Stimulated activated CD8-positive, alpha-beta memory T cell treated with anti-CD3 and anti-CD28 coated beads, Interleukin-15, amount 100 ng/mL, for 4 hours (primary cell): ENCODE measurements around the gene SLC12A7.
"Not testable (repeated sequence)": the region's sequence is repeated elsewhere in the genome, so short reads cannot be mapped to it uniquely, and the experiment has no call there.

Source experiments
- DNase-seq, 2 donors: peaks; one replicate each; pipeline ENCODE4 v3.0.0-alpha.2; 2020; ENCODE audit warnings: low read depth in 2 of 2

Gene SLC12A7

DNA sequence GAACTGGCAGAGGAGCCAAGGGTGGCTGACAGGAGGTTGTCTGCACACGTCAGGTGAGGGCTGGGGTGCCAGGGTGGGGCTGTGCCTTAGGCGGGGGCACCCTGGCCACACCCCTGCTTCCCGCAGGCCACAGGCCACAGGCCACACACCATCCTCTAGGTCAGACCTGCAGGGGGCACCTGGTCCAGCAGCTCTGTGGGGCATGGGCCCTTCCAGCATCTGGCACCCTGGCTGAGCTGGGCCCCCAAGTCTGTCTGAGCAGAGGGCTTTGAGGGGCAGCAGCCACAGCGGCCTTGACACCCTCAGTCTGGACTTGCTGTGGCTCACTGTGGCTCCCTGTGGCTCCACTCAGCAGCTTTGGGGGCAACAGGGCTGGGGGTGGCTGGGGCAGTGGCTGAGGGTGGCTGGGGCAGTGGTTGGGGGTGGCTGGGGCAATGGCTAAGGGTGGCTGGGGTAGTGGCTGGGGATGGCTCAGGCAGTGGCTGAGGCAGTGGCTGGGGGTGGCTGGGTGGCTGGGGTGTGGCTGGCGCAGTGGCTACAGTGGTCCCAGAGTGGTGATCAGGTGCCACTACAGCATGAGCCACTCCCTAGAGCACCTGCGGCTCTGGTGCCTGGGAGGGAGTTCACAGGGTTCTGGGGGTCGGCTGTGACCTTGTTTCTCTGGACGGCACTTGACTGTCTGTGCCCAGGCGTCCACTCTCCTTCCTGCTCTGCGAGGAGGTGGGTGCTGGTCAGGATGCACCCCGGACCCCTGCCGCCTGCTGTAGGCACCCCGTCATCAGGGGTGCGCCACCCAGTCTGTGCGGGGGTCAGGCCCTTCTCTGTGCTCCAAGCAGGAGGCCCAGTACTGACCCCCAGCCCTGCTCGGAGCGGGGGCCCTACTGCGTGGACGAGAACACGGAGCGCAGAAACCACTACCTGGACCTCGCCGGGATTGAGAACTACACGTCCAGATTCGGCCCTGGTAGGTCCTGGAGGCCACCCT lies 76.2 kb downstream of the SLC12A7 start:
- no peak for DNase-seq

DNA sequence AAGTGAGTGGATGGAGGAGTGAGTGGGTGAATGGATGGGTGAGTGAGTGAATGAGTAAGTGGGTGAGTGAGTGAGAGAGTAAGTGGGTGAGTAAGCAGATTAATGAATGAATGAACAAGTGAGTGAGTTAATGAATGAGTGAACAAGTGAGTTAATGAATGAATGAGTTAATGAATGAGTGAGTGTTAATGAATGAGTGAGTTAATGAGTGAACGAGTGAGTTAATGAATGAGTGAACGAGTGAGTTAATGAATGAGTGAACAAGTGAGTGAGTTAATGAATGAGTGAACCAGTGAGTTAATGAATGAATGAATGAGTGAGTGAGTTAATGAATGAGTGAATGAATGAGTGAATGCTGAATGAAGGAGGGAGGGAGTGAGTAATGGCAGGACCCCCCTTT lies 76.9 kb downstream of the SLC12A7 start:
- no peak for DNase-seq

DNA sequence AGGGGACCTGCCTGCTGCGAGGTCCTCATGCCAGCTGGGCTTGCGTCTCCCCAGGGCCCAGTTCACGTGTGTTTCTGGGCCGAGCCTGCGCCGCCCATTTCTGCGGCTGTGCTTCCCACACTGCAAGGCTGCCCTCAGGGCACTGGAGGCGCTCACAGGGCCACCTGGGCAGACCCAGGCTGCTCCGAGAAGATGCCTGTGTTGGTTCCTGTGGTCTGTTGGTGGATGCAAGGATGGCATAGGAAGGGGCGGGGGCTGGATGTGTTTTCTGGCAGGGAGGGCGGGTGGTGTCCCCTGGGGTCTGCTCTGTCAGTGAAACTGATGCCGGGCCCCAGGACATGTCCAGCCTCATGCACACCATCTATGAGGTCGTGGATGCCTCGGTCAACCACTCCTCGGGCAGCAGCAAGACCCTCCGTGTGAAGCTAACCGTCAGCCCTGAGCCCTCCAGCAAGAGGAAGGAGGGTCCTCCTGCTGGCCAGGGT lies 77.4 kb downstream of the SLC12A7 start:
- DNase-seq, result no peak

DNA sequence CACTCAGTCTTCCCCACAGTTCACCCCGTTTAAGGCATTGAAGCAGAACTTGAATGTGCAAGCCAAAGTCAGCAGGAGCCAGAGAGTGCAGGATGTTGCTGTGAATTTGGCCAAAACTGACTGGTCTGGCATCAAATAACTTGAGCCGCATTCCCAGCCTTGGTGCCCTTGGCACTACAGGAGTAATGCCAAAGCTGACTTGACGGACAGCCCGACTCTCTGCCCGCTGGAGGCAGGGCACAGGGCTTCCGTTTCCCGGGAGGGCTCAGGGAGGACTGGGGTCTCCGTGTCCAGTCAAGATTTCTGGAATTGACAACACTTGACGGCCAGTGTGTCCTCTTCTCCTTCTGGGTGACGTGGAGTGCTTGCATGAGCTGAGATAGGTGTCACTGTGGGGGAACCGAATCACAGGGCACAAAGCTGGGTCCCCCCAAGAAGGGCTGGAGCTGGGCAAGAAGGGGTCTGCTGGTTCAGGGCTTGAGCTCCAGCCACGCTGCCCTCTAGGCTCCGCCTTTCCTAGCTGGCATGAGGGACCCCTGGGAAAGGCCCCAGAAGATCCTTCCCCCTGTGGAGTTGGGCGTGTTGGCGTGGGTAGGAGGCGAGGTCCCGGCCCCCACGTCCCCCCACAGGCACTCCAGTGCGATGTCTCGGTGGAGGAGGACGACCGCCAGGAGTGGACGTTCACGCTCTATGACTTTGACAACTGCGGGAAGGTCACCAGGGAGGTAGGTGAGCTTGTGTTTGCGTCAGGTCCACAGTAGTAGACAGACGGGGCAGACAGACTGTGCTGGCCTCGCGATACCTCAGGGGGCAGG lies 78.0 kb downstream of the SLC12A7 start:
- DNase-seq, result no peak

DNA sequence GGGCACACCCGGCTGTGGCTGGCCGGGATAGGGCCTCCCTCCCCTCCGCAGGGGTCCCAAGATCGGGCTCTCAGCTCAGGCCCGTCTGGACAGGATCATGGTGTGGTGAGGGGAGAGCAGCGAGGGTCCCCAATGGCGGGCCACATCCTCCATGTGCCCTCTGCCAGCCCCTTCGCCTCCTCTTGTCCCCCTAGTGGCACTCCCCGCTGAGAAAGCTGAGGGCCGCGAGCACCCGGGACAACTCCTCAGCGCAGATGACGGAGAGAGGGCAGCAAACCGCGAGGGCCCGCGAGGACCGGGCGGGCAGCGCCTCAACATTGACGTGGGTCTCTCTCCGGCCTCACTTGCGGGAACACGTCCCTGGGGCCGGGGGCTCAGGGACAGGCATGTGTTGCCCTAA lies 78.7 kb downstream of the SLC12A7 start:
- DNase-seq, result no peak

DNA sequence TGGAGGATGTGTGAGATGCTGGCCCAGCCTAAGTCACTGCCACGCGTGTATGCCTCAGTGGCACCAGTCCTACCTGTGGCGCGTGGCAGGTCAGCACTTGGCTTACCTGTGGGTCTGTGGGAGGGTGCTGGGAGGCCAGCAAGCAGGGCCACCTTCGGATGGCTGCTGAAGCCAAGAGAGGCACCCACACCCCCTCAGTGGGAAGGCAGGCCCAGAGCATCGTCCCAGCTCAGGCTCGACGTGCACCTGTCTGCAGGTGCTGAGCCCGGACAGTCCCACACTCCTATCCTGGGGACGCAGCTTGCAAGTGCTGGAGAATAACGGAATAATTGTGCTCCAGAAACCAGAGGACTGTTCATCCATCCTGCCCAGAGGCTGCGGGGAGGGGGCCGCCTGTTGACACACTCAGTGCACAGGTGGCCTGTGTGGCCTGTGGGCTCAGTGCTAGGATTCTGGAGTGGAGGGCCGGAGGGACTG lies 79.3 kb downstream of the SLC12A7 start:
- DNase-seq, result no peak

DNA sequence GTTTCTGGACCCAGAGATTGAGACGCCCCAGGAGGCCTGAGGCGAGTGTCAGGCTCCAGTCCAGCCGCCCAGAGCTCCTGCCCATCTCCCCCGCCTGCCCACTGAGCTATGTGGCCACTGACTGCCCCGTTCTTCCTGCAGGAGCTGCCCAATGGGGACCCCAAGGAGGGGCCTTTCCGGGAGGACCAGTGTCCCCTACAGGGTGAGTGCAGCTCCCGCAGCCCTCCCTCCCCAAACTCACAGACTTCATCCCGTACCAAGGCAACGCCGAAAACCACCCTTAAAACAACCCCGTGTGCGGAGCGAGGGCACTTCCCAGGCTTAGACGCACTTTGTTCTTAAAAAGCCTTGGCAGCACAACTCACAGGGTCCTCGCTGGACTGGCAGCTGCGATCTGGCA lies 79.9 kb downstream of the SLC12A7 start:
- DNase-seq, result no peak

DNA sequence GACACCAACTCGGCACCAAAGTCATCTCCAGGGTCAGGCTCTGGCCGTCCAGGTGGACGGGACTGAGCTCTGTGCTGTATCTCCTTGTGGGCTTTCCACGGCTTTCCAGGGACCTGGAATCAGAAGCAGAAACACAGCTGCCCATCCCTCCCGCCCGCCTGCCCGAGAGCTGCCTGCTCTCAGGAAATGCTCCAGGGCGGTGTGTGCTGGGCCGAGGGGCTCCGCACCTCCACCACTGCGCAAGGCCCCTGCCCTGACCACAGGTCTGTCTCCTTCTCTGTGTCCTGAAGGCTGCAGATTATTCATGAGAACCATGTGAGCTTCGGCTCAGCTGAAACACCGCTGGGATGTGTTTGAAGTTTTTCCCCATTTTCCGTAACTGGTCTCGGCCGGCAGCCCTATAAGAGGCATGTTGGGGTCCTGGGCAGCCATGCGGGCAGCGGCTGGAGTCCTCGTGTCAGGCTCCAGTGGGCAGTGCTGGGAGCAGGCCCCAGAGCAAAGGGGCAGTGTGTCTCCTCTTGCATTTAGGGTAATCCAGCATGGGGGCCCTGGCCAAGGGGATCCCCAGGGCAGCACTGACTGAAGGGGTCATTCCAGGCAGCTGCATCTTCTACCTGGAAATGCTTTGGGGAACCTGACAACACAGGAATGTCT lies 80.4 kb downstream of the SLC12A7 start:
- DNase-seq, result no peak

DNA sequence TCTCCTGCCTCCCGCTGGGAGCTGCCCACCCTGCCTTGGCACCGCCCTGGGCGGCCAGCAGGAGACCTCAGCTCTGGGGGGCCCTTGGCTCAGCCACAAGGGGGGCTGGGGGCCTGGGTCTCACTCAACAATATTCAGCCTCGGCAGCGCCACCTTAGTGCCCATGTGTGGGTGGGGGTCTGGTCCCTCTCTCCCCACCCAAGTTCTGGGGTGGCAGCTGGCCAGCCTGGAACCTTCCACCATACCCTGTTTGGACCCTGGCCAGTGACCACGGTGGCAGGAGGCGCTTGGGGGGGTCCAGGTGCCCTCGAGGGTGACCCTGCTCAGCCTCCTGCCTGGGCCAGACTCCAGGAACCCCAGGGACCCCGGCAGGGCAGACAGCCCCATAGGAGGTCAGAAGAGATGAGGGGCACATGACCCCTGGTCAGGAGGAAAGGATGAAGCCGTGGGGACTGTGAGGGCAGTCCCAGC lies 81.0 kb downstream of the SLC12A7 start:
- DNase-seq, result no peak

DNA sequence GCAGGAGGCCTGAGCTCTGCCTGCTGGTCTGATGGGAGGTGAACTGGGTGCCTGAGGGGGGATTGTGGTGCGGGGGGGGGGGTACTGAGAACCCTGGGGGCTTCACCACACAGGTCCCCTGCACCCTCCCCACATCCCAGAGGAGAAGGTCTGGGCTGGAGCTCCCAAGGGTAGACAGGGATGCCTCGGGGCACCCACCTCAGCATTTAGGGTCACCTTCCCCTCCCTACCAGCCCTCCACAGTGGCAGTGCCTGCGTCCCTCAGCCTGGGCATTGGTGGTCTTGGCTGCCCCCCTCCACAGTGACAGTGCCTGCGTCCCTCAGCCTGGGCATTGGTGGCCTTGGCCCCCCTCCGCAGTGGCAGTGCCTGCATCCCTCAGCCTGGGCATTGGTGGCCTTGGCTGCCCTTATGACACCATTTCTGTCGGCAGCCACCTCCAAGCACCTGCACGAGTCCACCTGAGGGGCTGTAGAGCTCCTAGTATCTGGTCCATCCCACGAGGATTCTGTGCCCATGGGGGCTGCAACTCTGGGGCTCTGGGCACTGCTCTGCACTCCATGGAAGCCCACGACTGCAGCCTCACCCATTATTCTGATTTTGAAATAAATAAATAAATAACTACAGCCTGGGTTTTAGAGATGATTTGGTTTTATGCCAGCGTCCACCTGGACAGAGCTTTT lies 81.8 kb downstream of the SLC12A7 start:
- DNase-seq, result no peak

DNA sequence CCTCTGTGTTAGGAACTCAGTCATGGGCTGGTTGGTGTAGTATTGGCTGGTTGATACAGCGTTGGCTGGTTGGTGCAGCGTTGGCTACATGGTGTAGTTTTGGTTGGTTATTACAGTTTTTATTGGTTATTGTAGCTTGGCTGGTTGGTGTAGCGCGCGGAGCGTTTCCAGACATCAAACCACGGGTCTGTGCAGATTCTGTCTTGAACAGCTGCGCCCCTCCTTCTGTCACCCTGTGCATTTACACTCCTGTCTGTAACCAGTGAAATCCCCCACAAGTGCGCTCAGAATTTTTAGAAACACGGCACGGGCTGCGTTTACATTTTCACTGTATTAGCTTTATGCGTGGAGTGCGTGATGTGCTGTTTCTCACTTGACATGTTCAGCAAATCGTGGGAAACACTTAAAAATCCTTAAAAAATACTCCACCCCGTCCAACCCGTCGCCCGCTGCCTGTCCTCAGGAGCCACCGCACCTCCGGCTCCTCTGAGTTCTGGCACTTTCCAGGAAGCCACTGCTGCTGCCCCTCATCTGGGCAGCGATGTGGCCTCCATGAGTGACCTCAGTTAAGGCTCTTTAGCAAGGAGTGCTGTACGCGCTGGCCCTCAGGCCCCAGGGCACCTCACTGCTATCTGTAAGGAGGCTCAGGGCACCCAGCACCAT lies 82.5 kb downstream of the SLC12A7 start:
- DNase-seq, result no peak

DNA sequence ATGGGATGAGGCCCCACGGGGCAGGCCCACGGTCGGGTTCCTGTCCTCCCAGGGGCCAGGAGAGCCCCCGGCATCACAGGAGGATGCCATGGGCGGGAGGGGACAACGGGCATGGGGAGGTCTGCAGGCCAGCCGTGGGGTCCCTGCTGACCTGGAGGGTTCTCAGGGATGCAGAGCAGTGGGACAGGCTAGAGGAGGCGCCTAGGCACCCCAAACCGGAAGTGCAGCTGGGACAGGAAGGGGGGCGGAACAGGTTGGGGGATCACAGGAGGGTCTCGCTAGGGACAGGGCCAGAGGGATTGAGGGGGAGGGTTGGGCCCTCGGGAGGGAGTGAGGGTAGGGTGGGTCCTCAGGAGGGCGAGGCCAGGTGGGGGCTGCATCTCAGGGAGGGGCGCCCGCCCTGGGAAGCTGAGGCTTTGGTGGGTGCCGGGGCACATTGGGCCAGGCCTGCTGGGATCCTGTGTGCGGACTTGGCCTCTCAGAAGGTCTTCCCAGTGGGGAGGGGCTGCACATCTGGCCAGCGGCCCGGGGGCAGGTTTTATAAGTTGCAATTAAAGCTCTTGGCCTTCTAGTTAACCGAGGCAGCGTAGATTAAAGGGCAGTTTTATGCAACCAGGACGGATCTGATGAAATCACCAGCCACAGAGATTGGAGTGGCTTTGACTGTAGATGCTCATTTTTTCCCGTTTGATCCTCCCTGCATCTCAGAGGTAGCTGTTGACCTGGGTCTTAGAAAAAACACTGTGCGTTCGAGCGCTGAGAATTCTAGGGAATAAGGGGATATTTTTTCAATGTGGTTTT lies 83.2 kb downstream of the SLC12A7 start:
- no peak for DNase-seq

DNA sequence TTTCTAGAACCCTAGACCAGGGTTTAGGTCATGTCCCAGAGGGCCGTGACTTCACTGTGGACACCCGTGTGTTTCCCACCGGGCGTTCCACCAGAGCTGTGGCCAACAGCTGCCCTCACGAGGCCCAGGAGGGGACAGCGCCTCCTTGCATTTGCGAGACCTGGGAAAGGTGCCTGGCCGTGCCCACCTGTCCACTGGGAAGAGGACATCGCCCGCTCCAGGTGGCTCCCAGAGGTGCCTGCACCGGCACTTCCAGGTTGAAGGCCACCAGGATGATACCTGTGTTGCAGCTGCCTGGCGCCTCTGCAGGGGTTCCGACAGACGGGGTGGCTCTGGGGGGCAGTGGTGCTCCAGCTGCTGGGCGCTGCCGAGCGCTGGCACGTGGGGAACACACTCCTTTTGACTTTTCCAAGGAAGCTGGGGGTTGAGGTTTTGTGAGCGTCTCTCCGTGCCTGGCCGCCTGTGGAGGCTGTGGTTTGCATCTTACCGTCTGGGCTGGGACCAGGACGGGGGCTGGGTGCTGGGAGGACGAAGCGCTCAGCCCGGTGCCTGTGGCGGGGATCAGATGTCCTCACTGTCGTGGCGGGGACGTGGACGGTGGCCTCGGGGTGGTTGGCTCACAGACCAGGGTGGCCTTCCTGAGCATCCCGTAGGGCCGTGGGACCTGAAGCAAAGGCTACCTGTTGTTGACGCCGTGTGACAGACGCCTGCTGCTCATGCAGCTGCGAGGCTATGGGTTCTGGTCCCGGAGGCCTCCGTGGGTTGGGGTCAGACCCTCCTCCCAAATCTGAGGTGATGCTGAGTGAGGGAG lies 84.0 kb downstream of the SLC12A7 start:
- DNase-seq, result no peak

DNA sequence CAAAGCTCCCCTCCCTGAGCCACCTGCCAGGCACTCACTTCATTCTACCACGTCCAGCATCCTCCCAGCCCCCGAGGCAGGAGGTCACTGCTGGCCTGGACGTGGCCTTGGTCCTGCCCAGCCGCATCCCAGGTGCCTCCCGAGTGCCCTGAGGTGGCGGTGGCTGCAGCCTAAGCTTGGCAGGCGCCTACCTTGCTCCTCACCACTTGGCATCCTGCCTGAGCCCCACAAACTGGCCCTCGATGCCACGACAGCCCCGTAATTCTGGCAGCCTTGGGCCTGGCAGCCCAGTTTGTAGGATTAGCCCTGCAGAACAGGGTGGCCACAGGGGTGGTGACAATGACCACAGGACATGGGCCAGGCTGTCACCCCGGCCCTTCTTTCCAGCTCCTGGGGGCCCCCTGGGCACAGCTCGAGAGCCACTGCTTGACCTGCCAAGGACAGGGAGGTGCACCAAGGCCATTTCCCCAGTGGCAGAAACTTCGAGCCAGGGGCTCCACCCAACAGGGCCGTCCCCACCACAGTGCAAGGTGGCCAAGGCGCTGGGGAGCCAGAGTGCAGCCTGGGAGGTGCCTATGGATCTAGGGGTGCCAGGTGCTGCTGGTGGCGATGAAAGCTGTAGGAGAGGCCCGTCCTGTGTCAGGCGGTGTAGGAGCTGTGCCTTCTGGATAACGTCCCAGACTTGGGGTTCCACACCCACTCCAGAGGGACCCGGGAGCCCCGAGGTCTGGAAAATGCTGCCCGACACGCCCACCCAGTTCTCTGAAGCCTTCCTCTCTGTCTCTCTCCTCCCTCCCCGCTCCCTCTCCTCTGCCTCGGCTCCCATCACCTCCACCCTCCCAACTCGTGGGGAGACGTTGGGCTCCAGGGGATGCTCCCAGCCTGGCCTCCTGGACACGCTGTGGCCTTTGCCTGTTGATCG lies 84.9 kb downstream of the SLC12A7 start:
- DNase-seq, result no peak

DNA sequence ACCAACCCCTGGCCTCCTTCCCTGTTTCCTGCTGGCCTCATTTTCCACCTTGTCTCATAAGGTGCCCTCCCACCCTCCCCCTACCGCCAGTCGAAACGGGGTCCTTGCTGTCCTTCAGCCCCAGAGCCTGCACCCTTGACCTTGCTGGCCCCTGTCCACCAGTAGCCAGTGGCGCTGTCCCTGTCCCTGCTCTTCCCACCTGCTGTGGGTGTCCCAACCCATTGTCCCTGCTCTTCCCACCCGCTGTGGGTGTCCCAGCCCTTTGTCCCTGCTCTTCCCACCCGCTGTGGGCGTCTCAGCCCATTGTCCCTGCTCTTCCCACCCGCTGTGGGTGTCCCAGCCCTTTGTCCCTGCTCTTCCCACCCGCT lies 89.9 kb downstream of the SLC12A7 start:
- DNase-seq, result not testable (repeated sequence)

DNA sequence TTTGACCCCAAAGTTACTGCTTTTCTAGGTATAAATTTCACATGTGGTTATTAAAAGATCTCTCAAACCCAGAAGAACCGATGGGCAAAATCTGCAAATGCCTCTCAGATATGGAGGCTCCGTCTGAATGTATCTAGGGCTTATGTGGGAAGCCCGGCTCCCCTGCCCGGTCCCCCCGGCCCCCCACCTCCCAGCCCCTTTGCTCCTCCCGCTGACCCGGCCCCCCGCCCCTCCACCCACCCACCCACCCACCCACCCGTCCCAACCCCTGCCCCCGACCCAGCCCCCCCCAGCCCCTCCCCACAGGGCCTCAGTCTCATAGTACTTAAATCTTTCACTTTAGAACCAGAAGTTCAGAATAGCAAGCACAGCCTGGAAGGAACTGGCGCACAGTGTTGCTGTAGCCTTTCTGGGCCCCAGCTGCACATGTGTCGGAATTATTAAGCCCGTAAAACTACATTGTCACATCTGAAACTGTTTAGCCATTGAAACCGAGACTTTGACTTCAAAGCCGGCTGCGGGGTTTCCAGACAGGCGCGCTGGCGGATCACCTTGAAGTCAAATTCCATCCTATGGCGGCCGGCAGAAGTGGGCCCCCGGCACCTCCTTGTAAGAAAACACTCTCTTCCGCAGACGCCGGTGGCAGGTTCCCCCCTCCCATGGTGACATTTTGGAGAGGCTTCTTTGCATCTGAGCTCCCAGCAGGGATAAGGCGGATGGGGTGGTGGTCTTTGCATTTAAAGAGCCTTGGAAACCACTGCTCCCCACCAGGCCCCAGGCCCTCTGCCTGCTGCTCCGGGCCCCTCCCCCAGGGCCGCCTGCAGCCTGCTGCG lies 90.5 kb downstream of the SLC12A7 start:
- DNase-seq, result no peak

DNA sequence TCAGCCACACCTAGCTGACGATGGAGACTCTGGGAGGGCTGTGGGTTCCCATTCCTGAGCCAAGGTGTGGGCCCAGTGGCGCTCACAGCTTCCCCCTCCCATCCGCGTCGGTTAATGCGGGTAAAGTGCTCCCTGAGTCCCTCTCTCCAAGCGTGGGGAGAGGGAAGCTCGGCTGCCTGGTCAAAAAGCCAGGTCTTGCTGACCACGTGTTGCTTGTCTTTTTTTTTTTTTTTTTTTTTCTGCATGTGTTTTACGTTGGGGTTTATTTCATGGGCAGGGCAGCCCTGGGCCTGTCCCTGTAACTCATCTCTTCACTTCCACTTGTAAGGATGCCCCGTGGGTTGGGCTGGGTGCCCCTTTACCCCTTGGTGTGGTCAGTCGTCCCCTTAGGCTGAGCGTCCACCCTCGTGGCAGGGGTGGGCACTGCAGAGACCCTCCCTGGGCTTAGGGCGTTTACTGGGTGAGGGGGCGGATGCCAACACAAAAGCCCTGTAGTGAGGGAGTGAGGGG lies 91.4 kb downstream of the SLC12A7 start:
- no peak for DNase-seq
